Activated CD4-positive, alpha-beta T cell treated with anti-CD3 and anti-CD28 coated beads, Interleukin-2, amount 50 U/mL, for 4 hours (primary cell): ENCODE measurements around the gene POU2F1.

Source experiments
- DNase-seq, 2 experiments: peaks; one replicate each; pipeline ENCODE4 v3.0.0-alpha.2; 2020

The POU2F1 gene

GRCh38 chr1:167453123-167453522 is 232.4 kb downstream of the POU2F1 start:
- DNase-seq, result no peak

GRCh38 chr1:167454304-167454893 is 233.7 kb downstream of the POU2F1 start:
- DNase-seq, result no peak

- DNase-seq, result peak; percentile 73 to 76
These were observed 234.5 kb downstream of the POU2F1 start for GRCh38 chr1:167454894-167455785.

GRCh38 chr1:167455786-167456446 is 235.2 kb downstream of the POU2F1 start:
- peak in 1 of 2 experiments; percentile 30 for DNase-seq

GRCh38 chr1:167456524-167456923 is 235.8 kb downstream of the POU2F1 start:
- no peak for DNase-seq

GRCh38 chr1:167456926-167457325 is 236.2 kb downstream of the POU2F1 start:
- DNase-seq, result no peak

GRCh38 chr1:167457936-167458584 is 237.4 kb downstream of the POU2F1 start:
- no peak for DNase-seq

- DNase-seq, result peak; percentile 68 to 78
These were observed 240.2 kb downstream of the POU2F1 start for GRCh38 chr1:167460836-167461235.

- no peak for DNase-seq
These were observed 241.7 kb downstream of the POU2F1 start for GRCh38 chr1:167462341-167462740.

GRCh38 chr1:167463080-167463479 is 242.4 kb downstream of the POU2F1 start:
- DNase-seq, result no peak

- no peak for DNase-seq
These were observed 243.3 kb downstream of the POU2F1 start for GRCh38 chr1:167463875-167464575.

- DNase-seq, result no peak
These were observed 244.3 kb downstream of the POU2F1 start for GRCh38 chr1:167465018-167465417.

- no peak for DNase-seq
These were observed 245.1 kb downstream of the POU2F1 start for GRCh38 chr1:167465743-167466142.

GRCh38 chr1:167467126-167467710 is 246.5 kb downstream of the POU2F1 start:
- no peak for DNase-seq

GRCh38 chr1:167467752-167468151 is 247.1 kb downstream of the POU2F1 start:
- no peak for DNase-seq

- DNase-seq, result no peak
These were observed 248.7 kb downstream of the POU2F1 start for GRCh38 chr1:167469280-167469965.

- no peak for DNase-seq
These were observed 250.9 kb downstream of the POU2F1 start for GRCh38 chr1:167471568-167471967.

- peak; percentile 45 to 46 for DNase-seq
These were observed 252.3 kb downstream of the POU2F1 start for GRCh38 chr1:167472752-167473521.

GRCh38 chr1:167473761-167474160 is 253.1 kb downstream of the POU2F1 start:
- DNase-seq, result no peak

- peak; percentile 54 to 65 for DNase-seq
These were observed 253.5 kb downstream of the POU2F1 start for GRCh38 chr1:167474191-167474641.

GRCh38 chr1:167476061-167476460 is 255.4 kb downstream of the POU2F1 start:
- DNase-seq, result no peak
